Measurements from ENCODE around the gene PCDH11Y. TPM values are rescaled to one million over a fixed set of nuclear protein-coding genes. Genes with fewer than 3 reads are reported as not detected.
A peak's percentile ranks its signal among the peaks of the same experiment; 100 is the strongest.
"Not testable (repeated sequence)": the region's sequence is repeated elsewhere in the genome, so short reads cannot be mapped to it uniquely, and the experiment has no call there.

The PCDH11Y gene
- total RNA-seq (2014; rRNA removed; shearing (Covaris generic)): 2.4 TPM in 1 of 2 replicates, not detected in the other

- H3K27ac ChIP-seq; H3K4me1 ChIP-seq; H3K4me3 ChIP-seq; H3K36me3 ChIP-seq; H3K9me3 ChIP-seq (replicated peaks); H3K27me3 ChIP-seq: not testable (repeated sequence)
- DNase-seq: peak in 1 of 2 experiments; percentile 0
Observed at GRCh38 chrY:5000057-5000456, at the start of gene PCDH11Y. PCDH11Y (plus strand) TSS chrY:5000296; CDS start chrY:5057100, 56,804 bp downstream.

- DNase-seq; H3K36me3 ChIP-seq; H3K27ac ChIP-seq; H3K27me3 ChIP-seq; H3K4me1 ChIP-seq; H3K9me3 ChIP-seq (replicated peaks); H3K4me3 ChIP-seq: not testable (repeated sequence)
Observed at GRCh38 chrY:4967894-4968293, 32.2 kb upstream of the PCDH11Y start.

- DNase-seq; H3K27me3 ChIP-seq; H3K36me3 ChIP-seq; H3K27ac ChIP-seq; H3K4me3 ChIP-seq; H3K4me1 ChIP-seq; H3K9me3 ChIP-seq (replicated peaks): not testable (repeated sequence)
Observed at GRCh38 chrY:4991743-4992400, 8.2 kb upstream of the PCDH11Y start.

GRCh38 chrY:4994892-4995291, 5.2 kb upstream of the PCDH11Y start:
- not testable (repeated sequence) for DNase-seq; H3K36me3 ChIP-seq; H3K27ac ChIP-seq; H3K27me3 ChIP-seq; H3K4me3 ChIP-seq; H3K9me3 ChIP-seq (replicated peaks); H3K4me1 ChIP-seq

GRCh38 chrY:5002476-5003184, 2.5 kb downstream of the PCDH11Y start:
- H3K9me3 ChIP-seq (replicated peaks); H3K27ac ChIP-seq; DNase-seq; H3K4me1 ChIP-seq; H3K27me3 ChIP-seq; H3K36me3 ChIP-seq; H3K4me3 ChIP-seq: not testable (repeated sequence)

GRCh38 chrY:5038972-5039523, 39.0 kb downstream of the PCDH11Y start:
- not testable (repeated sequence) for H3K4me1 ChIP-seq; H3K4me3 ChIP-seq; H3K9me3 ChIP-seq (replicated peaks); H3K27me3 ChIP-seq; H3K36me3 ChIP-seq; H3K27ac ChIP-seq; DNase-seq

- not testable (repeated sequence) for H3K4me1 ChIP-seq; H3K4me3 ChIP-seq; H3K27ac ChIP-seq; H3K36me3 ChIP-seq; H3K27me3 ChIP-seq; DNase-seq; H3K9me3 ChIP-seq (replicated peaks)
Observed at GRCh38 chrY:5083017-5083416, 82.9 kb downstream of the PCDH11Y start.

GRCh38 chrY:5182998-5183397, 182.9 kb downstream of the PCDH11Y start:
- not testable (repeated sequence) for H3K4me3 ChIP-seq; H3K9me3 ChIP-seq (replicated peaks); H3K27ac ChIP-seq; H3K4me1 ChIP-seq; H3K27me3 ChIP-seq; DNase-seq; H3K36me3 ChIP-seq

- not testable (repeated sequence) for H3K27ac ChIP-seq; DNase-seq; H3K27me3 ChIP-seq; H3K9me3 ChIP-seq (replicated peaks); H3K4me1 ChIP-seq; H3K4me3 ChIP-seq; H3K36me3 ChIP-seq
Observed at GRCh38 chrY:5215116-5215515, 215.0 kb downstream of the PCDH11Y start.

GRCh38 chrY:5324931-5325330, 324.8 kb downstream of the PCDH11Y start:
- not testable (repeated sequence) for H3K36me3 ChIP-seq; H3K27me3 ChIP-seq; H3K4me1 ChIP-seq; H3K4me3 ChIP-seq; H3K9me3 ChIP-seq (replicated peaks); DNase-seq; H3K27ac ChIP-seq

- not testable (repeated sequence) for DNase-seq; H3K9me3 ChIP-seq (replicated peaks); H3K4me1 ChIP-seq; H3K4me3 ChIP-seq; H3K36me3 ChIP-seq; H3K27ac ChIP-seq; H3K27me3 ChIP-seq
Observed at GRCh38 chrY:5342220-5342619, 342.1 kb downstream of the PCDH11Y start.

GRCh38 chrY:5543705-5544104, 543.6 kb downstream of the PCDH11Y start:
- H3K9me3 ChIP-seq (replicated peaks); DNase-seq; H3K27me3 ChIP-seq; H3K4me1 ChIP-seq; H3K36me3 ChIP-seq; H3K4me3 ChIP-seq; H3K27ac ChIP-seq: not testable (repeated sequence)

GRCh38 chrY:5638589-5638988, 638.5 kb downstream of the PCDH11Y start:
- not testable (repeated sequence) for H3K9me3 ChIP-seq (replicated peaks); H3K4me1 ChIP-seq; H3K36me3 ChIP-seq; H3K4me3 ChIP-seq; H3K27ac ChIP-seq; H3K27me3 ChIP-seq; DNase-seq

- H3K4me3 ChIP-seq; H3K9me3 ChIP-seq (replicated peaks); H3K27ac ChIP-seq; DNase-seq; H3K4me1 ChIP-seq; H3K27me3 ChIP-seq; H3K36me3 ChIP-seq: not testable (repeated sequence)
Observed at GRCh38 chrY:5679265-5679664, 679.2 kb downstream of the PCDH11Y start.

- not testable (repeated sequence) for H3K27ac ChIP-seq; H3K9me3 ChIP-seq (replicated peaks)
Observed at GRCh38 chrY:5708727-5709126, 708.6 kb downstream of the PCDH11Y start.

More at GRCh38 chrY:5708727-5709126, 708.6 kb downstream of the PCDH11Y start:
- not testable (repeated sequence) for H3K4me3 ChIP-seq, DNase-seq, H3K4me1 ChIP-seq, H3K27me3 ChIP-seq, H3K36me3 ChIP-seq

Data from SJCRH30 (cell line).